PFSK-1 (cell line): ENCODE measurements around the gene DMBT1.

Experiments
- FOXP2 ChIP-seq: optimal IDR thresholded peaks from 2 replicates; pipeline ENCODE3; 2011; ENCODE audit warnings: borderline replicate concordance, control low read depth, inconsistent platforms; ENCODE audit not compliant: insufficient read depth; ENCODE audit errors: extremely low read length, extremely low read depth
- POLR2AphosphoS5 ChIP-seq: IDR thresholded peaks from 2 replicates; pipeline ENCODE4 v1.6.1; 2012; ENCODE audit warnings: low read depth, mild to moderate bottlenecking, control low read depth, low read length, moderate library complexity
- REST ChIP-seq, 2 experiments: IDR thresholded peaks; 2 replicates each; pipeline versions ENCODE4 v1.6.1 to v1.8.0; 2011 to 2012; ENCODE audit warnings: low read depth in 2 of 2, low read length in 2 of 2, control low read depth in 1 of 2, inconsistent platforms in 1 of 2, mild to moderate bottlenecking in 1 of 2, moderate library complexity in 1 of 2; ENCODE audit not compliant: insufficient read depth in 1 of 2
- SIN3A ChIP-seq: IDR thresholded peaks from 2 replicates; pipeline ENCODE4 v1.6.1; 2012; ENCODE audit warnings: mild to moderate bottlenecking, low read length, moderate library complexity, borderline replicate concordance; ENCODE audit not compliant: insufficient read depth
- TAF1 ChIP-seq: IDR thresholded peaks from 2 replicates; pipeline ENCODE4 v1.6.1; 2012; ENCODE audit warnings: low read length, control low read depth, borderline replicate concordance; ENCODE audit not compliant: insufficient read depth

DMBT1 gene

DNA sequence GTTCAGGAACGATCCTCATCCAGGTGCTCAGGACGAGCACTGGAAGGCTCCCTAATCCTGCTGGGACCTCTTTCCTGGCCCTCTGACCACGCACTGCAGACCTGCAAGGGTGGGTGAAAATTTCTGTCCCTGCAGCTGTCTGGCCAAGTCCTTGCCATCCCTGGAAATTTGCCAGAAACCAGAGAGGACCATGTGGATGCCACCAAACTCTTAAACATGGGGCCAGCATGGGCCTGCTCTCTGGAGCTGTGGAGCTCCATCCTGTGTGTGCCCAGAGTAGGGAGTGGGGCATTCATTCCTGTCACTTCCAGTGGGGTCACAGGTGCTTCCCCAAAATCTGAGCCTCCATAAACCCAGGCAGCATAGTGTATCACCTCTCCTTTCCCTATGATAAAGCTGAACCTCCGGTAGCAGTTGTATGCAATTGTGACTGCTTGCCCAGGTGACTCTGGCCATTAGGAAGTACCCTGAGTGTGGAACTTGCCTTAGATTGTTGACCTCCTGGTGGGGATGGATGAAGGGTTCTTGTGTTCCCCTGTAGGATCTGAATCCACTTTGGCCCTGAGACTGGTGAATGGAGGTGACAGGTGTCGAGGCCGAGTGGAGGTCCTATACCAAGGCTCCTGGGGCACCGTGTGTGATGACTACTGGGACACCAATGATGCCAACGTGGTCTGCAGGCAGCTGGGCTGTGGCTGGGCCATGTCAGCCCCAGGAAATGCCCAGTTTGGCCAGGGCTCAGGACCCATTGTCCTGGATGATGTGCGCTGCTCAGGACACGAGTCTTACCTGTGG is 57.1 kb downstream of the DMBT1 start:
- no peak for TF ChIP-seq TAF1
- TF ChIP-seq SIN3A, result no peak
- TF ChIP-seq POLR2AphosphoS5, result no peak
- no peak for TF ChIP-seq REST (IDR thresholded peaks at IDR 0.05; ENCODE audit: insufficient read depth in 1 of 2, low read depth in 2 of 2, low read length in 2 of 2)
- no peak for TF ChIP-seq FOXP2

- TF ChIP-seq SIN3A (no peak), POLR2AphosphoS5 (no peak), REST (IDR thresholded peaks at IDR 0.05; ENCODE audit: insufficient read depth in 1 of 2, low read depth in 2 of 2, low read length in 2 of 2) (no peak), FOXP2 (no peak), TAF1 (no peak)
These were observed 58.1 kb downstream of the DMBT1 start for GRCh38 chr10:122618461-122619165.

DNA sequence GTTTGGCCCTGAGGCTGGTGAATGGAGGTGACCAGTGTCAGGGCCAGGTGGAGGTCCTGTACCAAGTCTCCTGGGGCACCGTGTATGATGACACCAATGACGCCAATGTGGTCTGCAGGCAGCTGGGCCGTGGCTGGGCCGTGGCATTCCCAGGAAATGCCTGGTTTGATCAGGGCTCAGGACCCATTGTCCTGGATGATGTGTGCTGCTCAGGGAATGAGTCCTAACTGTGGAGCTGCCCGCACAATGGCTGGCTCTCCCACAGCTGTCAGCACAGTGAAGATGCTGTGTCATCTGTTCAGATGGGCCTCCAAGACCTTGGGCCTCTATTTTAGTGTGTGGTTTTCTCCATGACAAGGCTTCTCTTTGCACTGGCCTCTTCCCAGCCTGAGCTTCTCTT is 64.0 kb downstream of the DMBT1 start:
- TF ChIP-seq REST (IDR thresholded peaks at IDR 0.05; ENCODE audit: insufficient read depth in 1 of 2, low read depth in 2 of 2, low read length in 2 of 2), result no peak
- TF ChIP-seq FOXP2, result no peak

DNA sequence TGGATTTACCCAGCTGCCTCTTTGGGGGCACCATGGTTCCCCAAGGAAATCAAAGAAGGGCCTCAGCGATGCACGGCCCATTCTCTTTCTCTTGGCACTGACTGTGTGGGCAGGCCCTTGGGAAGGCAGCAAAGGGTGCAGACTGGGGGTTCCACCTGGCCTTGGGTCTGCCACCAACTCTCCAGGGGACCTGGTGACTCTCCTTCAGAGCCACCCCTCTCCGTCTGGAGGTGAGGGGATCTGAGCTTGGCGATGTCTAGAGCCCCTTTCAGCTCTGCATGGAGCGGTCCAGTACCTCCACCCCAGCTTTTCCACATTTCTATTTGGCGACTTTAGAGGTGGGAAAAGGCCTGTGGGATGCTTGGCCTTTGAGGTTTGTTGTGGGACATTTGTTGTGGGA is 70.0 kb downstream of the DMBT1 start:
- TF ChIP-seq REST (IDR thresholded peaks at IDR 0.05; ENCODE audit: insufficient read depth in 1 of 2, low read depth in 2 of 2, low read length in 2 of 2), result no peak
- no peak for TF ChIP-seq FOXP2
- TF ChIP-seq SIN3A, result no peak
- TF ChIP-seq TAF1, result no peak
- no peak for TF ChIP-seq POLR2AphosphoS5
